Measurements from ENCODE around the gene FBN1. TPM values are rescaled to one million over a fixed set of nuclear protein-coding genes. Genes with fewer than 3 reads are reported as not detected.

Gene FBN1
- total RNA-seq, 1 experiment from 2014 or later = 5.2 TPM

DNA sequence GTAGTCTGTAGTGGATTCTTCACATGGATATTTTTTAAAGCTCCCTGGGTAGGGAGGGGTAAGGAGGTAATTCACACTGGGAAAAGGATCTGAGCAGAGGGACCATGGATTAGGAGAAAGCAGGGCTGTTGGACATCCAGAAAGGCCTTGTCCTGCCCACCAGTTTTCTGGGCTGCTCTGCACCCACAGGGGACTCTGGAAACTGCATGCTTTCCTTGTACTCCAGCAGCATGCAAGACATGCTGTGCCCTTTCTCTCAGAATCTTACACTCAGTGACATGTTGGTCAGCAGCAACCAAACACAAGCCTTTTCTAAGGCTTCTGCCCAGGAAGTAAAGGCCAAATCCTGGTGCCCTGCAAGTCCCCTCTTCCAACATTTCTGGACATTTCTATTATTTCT is 2.5 kb upstream of the FBN1 start:
- ChIA-PET POLR2A (no interaction called here), CTCF (no interaction called here)
- DNase-seq (ENCODE audit: low spot score) (no peak), ATAC-seq (no peak)
- H3K36me3 Mint-ChIP-seq = no peaks in the 10 kb centered on the region
- peaks cover 50% of the 10 kb centered on the region for H3K27me3 Mint-ChIP-seq (ENCODE audit: low read depth)
- H3K4me1 Mint-ChIP-seq = peaks cover 32% of the 10 kb centered on the region
- TF ChIP-seq, protein P1, sequence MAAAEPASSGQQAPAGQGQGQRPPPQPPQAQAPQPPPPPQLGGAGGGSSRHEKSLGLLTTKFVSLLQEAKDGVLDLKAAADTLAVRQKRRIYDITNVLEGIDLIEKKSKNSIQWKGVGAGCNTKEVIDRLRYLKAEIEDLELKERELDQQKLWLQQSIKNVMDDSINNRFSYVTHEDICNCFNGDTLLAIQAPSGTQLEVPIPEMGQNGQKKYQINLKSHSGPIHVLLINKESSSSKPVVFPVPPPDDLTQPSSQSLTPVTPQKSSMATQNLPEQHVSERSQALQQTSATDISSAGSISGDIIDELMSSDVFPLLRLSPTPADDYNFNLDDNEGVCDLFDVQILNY (CRISPR knock-in tag; IDR thresholded peaks at IDR 0.05) = no peak
- TF ChIP-seq, protein P2, sequence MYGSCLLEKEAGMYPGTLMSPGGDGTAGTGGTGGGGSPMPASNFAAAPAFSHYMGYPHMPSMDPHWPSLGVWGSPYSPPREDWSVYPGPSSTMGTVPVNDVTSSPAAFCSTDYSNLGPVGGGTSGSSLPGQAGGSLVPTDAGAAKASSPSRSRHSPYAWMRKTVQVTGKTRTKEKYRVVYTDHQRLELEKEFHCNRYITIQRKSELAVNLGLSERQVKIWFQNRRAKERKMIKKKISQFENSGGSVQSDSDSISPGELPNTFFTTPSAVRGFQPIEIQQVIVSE (CRISPR knock-in tag; IDR thresholded peaks at IDR 0.05; ENCODE audit: borderline replicate concordance) = no peak
- TF ChIP-seq, protein P3, sequence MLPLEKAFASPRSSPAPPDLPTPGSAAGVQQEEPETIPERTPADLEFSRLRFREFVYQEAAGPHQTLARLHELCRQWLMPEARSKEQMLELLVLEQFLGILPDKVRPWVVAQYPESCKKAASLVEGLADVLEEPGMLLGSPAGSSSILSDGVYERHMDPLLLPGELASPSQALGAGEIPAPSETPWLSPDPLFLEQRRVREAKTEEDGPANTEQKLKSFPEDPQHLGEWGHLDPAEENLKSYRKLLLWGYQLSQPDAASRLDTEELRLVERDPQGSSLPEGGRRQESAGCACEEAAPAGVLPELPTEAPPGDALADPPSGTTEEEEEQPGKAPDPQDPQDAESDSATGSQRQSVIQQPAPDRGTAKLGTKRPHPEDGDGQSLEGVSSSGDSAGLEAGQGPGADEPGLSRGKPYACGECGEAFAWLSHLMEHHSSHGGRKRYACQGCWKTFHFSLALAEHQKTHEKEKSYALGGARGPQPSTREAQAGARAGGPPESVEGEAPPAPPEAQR (CRISPR knock-in tag; IDR thresholded peaks at IDR 0.05) = no peak
- no peak for TF ChIP-seq ATF1 (CRISPR knock-in tag; IDR thresholded peaks at IDR 0.05)
- no peak for TF ChIP-seq NFE2L1 (CRISPR knock-in tag; IDR thresholded peaks at IDR 0.05)
- TF ChIP-seq MXD4 (CRISPR knock-in tag; IDR thresholded peaks at IDR 0.05; ENCODE audit: borderline replicate concordance) = no peak
- TF ChIP-seq KAT7 (CRISPR knock-in tag; IDR thresholded peaks at IDR 0.05; ENCODE audit: borderline replicate concordance) = no peak
- TF ChIP-seq JUN (CRISPR knock-in tag; IDR thresholded peaks at IDR 0.05) = no peak
- TF ChIP-seq, protein P4, sequence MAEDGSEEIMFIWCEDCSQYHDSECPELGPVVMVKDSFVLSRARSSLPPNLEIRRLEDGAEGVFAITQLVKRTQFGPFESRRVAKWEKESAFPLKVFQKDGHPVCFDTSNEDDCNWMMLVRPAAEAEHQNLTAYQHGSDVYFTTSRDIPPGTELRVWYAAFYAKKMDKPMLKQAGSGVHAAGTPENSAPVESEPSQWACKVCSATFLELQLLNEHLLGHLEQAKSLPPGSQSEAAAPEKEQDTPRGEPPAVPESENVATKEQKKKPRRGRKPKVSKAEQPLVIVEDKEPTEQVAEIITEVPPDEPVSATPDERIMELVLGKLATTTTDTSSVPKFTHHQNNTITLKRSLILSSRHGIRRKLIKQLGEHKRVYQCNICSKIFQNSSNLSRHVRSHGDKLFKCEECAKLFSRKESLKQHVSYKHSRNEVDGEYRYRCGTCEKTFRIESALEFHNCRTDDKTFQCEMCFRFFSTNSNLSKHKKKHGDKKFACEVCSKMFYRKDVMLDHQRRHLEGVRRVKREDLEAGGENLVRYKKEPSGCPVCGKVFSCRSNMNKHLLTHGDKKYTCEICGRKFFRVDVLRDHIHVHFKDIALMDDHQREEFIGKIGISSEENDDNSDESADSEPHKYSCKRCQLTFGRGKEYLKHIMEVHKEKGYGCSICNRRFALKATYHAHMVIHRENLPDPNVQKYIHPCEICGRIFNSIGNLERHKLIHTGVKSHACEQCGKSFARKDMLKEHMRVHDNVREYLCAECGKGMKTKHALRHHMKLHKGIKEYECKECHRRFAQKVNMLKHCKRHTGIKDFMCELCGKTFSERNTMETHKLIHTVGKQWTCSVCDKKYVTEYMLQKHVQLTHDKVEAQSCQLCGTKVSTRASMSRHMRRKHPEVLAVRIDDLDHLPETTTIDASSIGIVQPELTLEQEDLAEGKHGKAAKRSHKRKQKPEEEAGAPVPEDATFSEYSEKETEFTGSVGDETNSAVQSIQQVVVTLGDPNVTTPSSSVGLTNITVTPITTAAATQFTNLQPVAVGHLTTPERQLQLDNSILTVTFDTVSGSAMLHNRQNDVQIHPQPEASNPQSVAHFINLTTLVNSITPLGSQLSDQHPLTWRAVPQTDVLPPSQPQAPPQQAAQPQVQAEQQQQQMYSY (CRISPR knock-in tag; IDR thresholded peaks at IDR 0.05) = no peak
- TF ChIP-seq ZNF396 (CRISPR knock-in tag; IDR thresholded peaks at IDR 0.05; ENCODE audit: borderline replicate concordance) = no peak
- TF ChIP-seq ZBTB21 (CRISPR knock-in tag; IDR thresholded peaks at IDR 0.05; ENCODE audit: borderline replicate concordance) = no peak
- TF ChIP-seq ZNF317 (CRISPR knock-in tag; IDR thresholded peaks at IDR 0.05; ENCODE audit: borderline replicate concordance, low read depth) = no peak
- TF ChIP-seq, protein P5, sequence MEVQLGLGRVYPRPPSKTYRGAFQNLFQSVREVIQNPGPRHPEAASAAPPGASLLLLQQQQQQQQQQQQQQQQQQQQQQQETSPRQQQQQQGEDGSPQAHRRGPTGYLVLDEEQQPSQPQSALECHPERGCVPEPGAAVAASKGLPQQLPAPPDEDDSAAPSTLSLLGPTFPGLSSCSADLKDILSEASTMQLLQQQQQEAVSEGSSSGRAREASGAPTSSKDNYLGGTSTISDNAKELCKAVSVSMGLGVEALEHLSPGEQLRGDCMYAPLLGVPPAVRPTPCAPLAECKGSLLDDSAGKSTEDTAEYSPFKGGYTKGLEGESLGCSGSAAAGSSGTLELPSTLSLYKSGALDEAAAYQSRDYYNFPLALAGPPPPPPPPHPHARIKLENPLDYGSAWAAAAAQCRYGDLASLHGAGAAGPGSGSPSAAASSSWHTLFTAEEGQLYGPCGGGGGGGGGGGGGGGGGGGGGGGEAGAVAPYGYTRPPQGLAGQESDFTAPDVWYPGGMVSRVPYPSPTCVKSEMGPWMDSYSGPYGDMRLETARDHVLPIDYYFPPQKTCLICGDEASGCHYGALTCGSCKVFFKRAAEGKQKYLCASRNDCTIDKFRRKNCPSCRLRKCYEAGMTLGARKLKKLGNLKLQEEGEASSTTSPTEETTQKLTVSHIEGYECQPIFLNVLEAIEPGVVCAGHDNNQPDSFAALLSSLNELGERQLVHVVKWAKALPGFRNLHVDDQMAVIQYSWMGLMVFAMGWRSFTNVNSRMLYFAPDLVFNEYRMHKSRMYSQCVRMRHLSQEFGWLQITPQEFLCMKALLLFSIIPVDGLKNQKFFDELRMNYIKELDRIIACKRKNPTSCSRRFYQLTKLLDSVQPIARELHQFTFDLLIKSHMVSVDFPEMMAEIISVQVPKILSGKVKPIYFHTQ (CRISPR knock-in tag; IDR thresholded peaks at IDR 0.05) = no peak
- TF ChIP-seq, protein P6, sequence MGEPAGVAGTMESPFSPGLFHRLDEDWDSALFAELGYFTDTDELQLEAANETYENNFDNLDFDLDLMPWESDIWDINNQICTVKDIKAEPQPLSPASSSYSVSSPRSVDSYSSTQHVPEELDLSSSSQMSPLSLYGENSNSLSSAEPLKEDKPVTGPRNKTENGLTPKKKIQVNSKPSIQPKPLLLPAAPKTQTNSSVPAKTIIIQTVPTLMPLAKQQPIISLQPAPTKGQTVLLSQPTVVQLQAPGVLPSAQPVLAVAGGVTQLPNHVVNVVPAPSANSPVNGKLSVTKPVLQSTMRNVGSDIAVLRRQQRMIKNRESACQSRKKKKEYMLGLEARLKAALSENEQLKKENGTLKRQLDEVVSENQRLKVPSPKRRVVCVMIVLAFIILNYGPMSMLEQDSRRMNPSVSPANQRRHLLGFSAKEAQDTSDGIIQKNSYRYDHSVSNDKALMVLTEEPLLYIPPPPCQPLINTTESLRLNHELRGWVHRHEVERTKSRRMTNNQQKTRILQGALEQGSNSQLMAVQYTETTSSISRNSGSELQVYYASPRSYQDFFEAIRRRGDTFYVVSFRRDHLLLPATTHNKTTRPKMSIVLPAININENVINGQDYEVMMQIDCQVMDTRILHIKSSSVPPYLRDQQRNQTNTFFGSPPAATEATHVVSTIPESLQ (CRISPR knock-in tag; IDR thresholded peaks at IDR 0.05) = no peak
- TF ChIP-seq, protein P7, sequence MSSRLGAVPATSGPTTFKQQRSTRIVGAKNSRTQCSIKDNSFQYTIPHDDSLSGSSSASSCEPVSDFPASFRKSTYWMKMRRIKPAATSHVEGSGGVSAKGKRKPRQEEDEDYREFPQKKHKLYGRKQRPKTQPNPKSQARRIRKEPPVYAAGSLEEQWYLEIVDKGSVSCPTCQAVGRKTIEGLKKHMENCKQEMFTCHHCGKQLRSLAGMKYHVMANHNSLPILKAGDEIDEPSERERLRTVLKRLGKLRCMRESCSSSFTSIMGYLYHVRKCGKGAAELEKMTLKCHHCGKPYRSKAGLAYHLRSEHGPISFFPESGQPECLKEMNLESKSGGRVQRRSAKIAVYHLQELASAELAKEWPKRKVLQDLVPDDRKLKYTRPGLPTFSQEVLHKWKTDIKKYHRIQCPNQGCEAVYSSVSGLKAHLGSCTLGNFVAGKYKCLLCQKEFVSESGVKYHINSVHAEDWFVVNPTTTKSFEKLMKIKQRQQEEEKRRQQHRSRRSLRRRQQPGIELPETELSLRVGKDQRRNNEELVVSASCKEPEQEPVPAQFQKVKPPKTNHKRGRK (CRISPR knock-in tag; IDR thresholded peaks at IDR 0.05; ENCODE audit: borderline replicate concordance) = no peak
- TF ChIP-seq TCF7 (CRISPR knock-in tag; IDR thresholded peaks at IDR 0.05; ENCODE audit: low read depth) = no peak
- TF ChIP-seq, protein P8, sequence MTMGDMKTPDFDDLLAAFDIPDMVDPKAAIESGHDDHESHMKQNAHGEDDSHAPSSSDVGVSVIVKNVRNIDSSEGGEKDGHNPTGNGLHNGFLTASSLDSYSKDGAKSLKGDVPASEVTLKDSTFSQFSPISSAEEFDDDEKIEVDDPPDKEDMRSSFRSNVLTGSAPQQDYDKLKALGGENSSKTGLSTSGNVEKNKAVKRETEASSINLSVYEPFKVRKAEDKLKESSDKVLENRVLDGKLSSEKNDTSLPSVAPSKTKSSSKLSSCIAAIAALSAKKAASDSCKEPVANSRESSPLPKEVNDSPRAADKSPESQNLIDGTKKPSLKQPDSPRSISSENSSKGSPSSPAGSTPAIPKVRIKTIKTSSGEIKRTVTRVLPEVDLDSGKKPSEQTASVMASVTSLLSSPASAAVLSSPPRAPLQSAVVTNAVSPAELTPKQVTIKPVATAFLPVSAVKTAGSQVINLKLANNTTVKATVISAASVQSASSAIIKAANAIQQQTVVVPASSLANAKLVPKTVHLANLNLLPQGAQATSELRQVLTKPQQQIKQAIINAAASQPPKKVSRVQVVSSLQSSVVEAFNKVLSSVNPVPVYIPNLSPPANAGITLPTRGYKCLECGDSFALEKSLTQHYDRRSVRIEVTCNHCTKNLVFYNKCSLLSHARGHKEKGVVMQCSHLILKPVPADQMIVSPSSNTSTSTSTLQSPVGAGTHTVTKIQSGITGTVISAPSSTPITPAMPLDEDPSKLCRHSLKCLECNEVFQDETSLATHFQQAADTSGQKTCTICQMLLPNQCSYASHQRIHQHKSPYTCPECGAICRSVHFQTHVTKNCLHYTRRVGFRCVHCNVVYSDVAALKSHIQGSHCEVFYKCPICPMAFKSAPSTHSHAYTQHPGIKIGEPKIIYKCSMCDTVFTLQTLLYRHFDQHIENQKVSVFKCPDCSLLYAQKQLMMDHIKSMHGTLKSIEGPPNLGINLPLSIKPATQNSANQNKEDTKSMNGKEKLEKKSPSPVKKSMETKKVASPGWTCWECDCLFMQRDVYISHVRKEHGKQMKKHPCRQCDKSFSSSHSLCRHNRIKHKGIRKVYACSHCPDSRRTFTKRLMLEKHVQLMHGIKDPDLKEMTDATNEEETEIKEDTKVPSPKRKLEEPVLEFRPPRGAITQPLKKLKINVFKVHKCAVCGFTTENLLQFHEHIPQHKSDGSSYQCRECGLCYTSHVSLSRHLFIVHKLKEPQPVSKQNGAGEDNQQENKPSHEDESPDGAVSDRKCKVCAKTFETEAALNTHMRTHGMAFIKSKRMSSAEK (CRISPR knock-in tag; IDR thresholded peaks at IDR 0.05; ENCODE audit: borderline replicate concordance) = no peak
- TF ChIP-seq NR3C1 (CRISPR knock-in tag; conservative IDR thresholded peaks at IDR 0.05; ENCODE audit: low read depth) = no peak
- H3K27ac Mint-ChIP-seq = no peak overlapping the region
- H3K4me3 Mint-ChIP-seq = no peak overlapping the region
- no peaks in the 10 kb centered on the region for H3K9me3 Mint-ChIP-seq

Measured in WTC11 (cell line).